OCI-LY1 (cell line): ENCODE results near the gene TMEM101.

ENCODE experiments used
- CTCF ChIP-seq: fragments of 200-600 bp; sonication (generic), shearing (Covaris generic); IDR thresholded peaks from 2 replicates; pipeline ENCODE4 v1.5.1; 2017; ENCODE audit warnings: mild to moderate bottlenecking, antibody characterized with exemption, low read length, moderate library complexity, mixed read lengths
- EZH2 ChIP-seq: fragments of 200-600 bp; sonication (generic), shearing (Covaris generic); IDR thresholded peaks from 2 replicates; pipeline ENCODE4 v1.8.0; 2017; ENCODE audit warnings: borderline replicate concordance, mixed run types, mild to moderate bottlenecking, antibody characterized with exemption, low read length, moderate library complexity, mixed read lengths

GRCh38 chr17:44012391-44012790 is 2.4 kb downstream of the TMEM101 start:
- TF ChIP-seq CTCF (no peak), EZH2 (no peak)
